WTC11 (cell line): ENCODE measurements around the gene SIRT5. TPM values are rescaled to one million over a fixed set of nuclear protein-coding genes. Genes with fewer than 3 reads are reported as not detected.
A peak's percentile ranks its signal among the peaks of the same experiment; 100 is the strongest.

ENCODE experiments used
- ATAC-seq: fragments of 200-7000 bp; cut with Tn5 transposase; 2 replicates; pipeline ENCODE4 v1.10.0; 2021; ENCODE audit warnings: mild to moderate bottlenecking, moderate library complexity
- CTCF ChIA-PET: fragments of 300-600 bp; sonication (Branson Sonifier 250); formaldehyde crosslinking; loops from one replicate; lab custom pipeline; 2021; ENCODE audit warnings: antibody characterized with exemption; lab: Charles Lee
- POLR2A ChIA-PET: fragments of 350-600 bp; sonication (Branson Sonifier 250); formaldehyde crosslinking; loops from one replicate; lab custom pipeline; 2021; ENCODE audit warnings: antibody characterized with exemption; lab: Charles Lee
- DNase-seq: peaks from one replicate; pipeline ENCODE4 v3.0.0; 2021; ENCODE audit warnings: low spot score
- H3K27ac Mint-ChIP-seq: 2 replicates; pipeline ENCODE4 v1.8.0; 2021; ENCODE audit warnings: mixed read lengths
- H3K27me3 Mint-ChIP-seq: 2 replicates; pipeline ENCODE4 v1.8.0; 2021; ENCODE audit warnings: low read depth, mild to moderate bottlenecking, moderate library complexity, mixed read lengths
- H3K36me3 Mint-ChIP-seq: 2 replicates; pipeline ENCODE4 v1.8.0; 2021; ENCODE audit warnings: mixed read lengths
- H3K4me1 Mint-ChIP-seq: 2 replicates; pipeline ENCODE4 v1.8.0; 2022; ENCODE audit warnings: mixed read lengths
- H3K4me3 Mint-ChIP-seq: 2 replicates; pipeline ENCODE4 v1.8.0; 2021; ENCODE audit warnings: mild to moderate bottlenecking, moderate library complexity, mixed read lengths
- H3K9me3 Mint-ChIP-seq: 2 replicates; pipeline ENCODE4 v1.8.0; 2021; ENCODE audit warnings: mixed read lengths
- CBFB ChIP-seq: sonication (generic); formaldehyde crosslinking; IDR thresholded peaks from 2 replicates; pipeline ENCODE4 v1.8.1; 2022; ENCODE audit warnings: mild to moderate bottlenecking, low read depth, missing genetic modification reagents
- JAZF1 ChIP-seq: fragments of 250-450 bp; sonication (Bioruptor Pico); IDR thresholded peaks from 2 replicates; pipeline ENCODE4 v1.9.0; 2021; ENCODE audit warnings: moderate library complexity, mild to moderate bottlenecking, inconsistent platforms
- KAT7 ChIP-seq: sonication (generic); formaldehyde crosslinking; IDR thresholded peaks from 2 replicates; pipeline ENCODE4 v1.8.1; 2023; ENCODE audit warnings: missing genetic modification reagents, mild to moderate bottlenecking, borderline replicate concordance
- NFYB ChIP-seq: sonication (generic); formaldehyde crosslinking; conservative IDR thresholded peaks from 2 replicates; pipeline ENCODE4 v1.8.0; 2022; ENCODE audit warnings: low read depth, missing genetic modification reagents
- PRRX2 ChIP-seq: fragments of 250-450 bp; sonication (Bioruptor Pico); IDR thresholded peaks from 2 replicates; pipeline ENCODE4 v1.8.0; 2021; ENCODE audit warnings: mild to moderate bottlenecking
- SMAD3 ChIP-seq: sonication (generic); formaldehyde crosslinking; IDR thresholded peaks from 2 replicates; pipeline ENCODE4 v1.8.0; 2022; ENCODE audit warnings: missing genetic modification reagents, mild to moderate bottlenecking, borderline replicate concordance
- SP1 ChIP-seq: sonication (generic); formaldehyde crosslinking; conservative IDR thresholded peaks from 2 replicates; pipeline ENCODE4 v1.8.1; 2022; ENCODE audit warnings: missing genetic modification reagents
- TP53 ChIP-seq: sonication (generic); formaldehyde crosslinking; IDR thresholded peaks from 2 replicates; pipeline ENCODE4 v1.8.1; 2023; ENCODE audit warnings: mild to moderate bottlenecking, missing genetic modification reagents
- total RNA-seq: library from RNA; stranded (reverse); gene quantifications from 3 replicates; pipeline ENCODE4 v1.2.3, GENCODE V29; 2021
- TF ChIP-seq, protein P1 (sequence below): sonication (generic); formaldehyde crosslinking; IDR thresholded peaks from 2 replicates; pipeline ENCODE4 v1.8.1; 2022; ENCODE audit warnings: low read depth, missing genetic modification reagents, borderline replicate concordance
- TF ChIP-seq, protein P2 (sequence below): fragments of 250-450 bp; sonication (Bioruptor Pico); IDR thresholded peaks from 2 replicates; pipeline ENCODE4 v1.8.0; 2021; ENCODE audit warnings: mild to moderate bottlenecking
- TF ChIP-seq, protein P3 (sequence below): fragments of 250-450 bp; sonication (Bioruptor Pico); conservative IDR thresholded peaks from 2 replicates; pipeline ENCODE4 v1.9.0; 2021; ENCODE audit warnings: mild to moderate bottlenecking
- TF ChIP-seq, protein P4 (sequence below): fragments of 250-450 bp; sonication (Bioruptor Pico); IDR thresholded peaks from 2 replicates; pipeline ENCODE4 v2.1.2; 2022; ENCODE audit warnings: mild to moderate bottlenecking, moderate library complexity
- TF ChIP-seq, protein P5 (sequence below): sonication (generic); formaldehyde crosslinking; IDR thresholded peaks from 2 replicates; pipeline ENCODE4 v1.8.1; 2022; ENCODE audit warnings: mild to moderate bottlenecking, missing genetic modification reagents, moderate library complexity, borderline replicate concordance
- TF ChIP-seq, protein P6 (sequence below): sonication (generic); formaldehyde crosslinking; IDR thresholded peaks from 2 replicates; pipeline ENCODE4 v1.8.1; 2023; ENCODE audit warnings: mild to moderate bottlenecking, missing genetic modification reagents, moderate library complexity
- TF ChIP-seq, protein P7 (sequence below): sonication (generic); formaldehyde crosslinking; IDR thresholded peaks from 2 replicates; pipeline ENCODE4 v1.8.1; 2023; ENCODE audit warnings: mild to moderate bottlenecking, moderate library complexity, missing genetic modification reagents

The SIRT5 gene
- total RNA-seq, 1 experiment from 2014 or later, result 11.8 TPM

DNA sequence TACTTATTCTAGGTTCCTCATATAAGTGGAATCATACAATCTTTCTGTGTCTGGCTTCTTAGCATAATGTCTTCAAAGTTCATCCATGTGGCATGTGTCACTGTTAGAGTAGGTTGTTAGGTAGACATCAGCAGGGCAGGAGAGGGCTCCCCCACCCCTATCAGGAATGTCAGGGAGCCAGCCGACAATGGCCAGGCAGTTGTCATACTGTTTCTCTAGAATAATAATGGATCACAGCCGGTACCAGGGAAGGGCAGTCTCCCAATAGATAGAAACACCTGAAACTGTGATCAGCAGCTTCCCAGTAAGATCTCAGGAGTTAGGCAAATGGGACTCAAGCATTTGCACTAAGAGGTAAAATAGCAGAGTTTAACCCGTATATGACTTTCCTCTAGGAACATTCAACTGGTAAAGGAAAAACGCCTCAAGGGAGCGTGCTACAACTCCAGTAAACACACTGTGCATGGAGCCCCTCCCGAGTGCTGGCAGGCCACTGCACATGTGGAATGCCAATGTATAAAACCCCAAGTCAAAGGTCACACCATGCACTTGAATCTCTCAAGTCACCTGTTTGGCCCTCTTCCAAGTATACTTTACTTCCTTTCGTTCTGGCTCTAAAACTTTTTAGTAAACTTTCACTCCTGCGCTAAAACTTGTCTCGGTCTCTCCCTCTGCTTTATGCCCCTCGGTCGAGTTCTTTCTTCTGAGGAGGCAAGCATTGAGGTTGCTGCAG is 29.8 kb upstream of the SIRT5 start:
- Mint-ChIP-seq H3K9me3 (peaks cover 10% of the 10 kb centered on the region), H3K36me3 (no peaks in the 10 kb centered on the region), H3K27ac (peak overlapping the region; percentile 73), H3K4me1 (peaks cover 31% of the 10 kb centered on the region), H3K27me3 (no peaks in the 10 kb centered on the region), H3K4me3 (no peak overlapping the region)
- DNase-seq (no peak), ATAC-seq (peak; percentile 90)
- no peak for TF ChIP-seq TP53
- TF ChIP-seq PRRX2 (CRISPR knock-in tag), result no peak
- TF ChIP-seq, protein P1, sequence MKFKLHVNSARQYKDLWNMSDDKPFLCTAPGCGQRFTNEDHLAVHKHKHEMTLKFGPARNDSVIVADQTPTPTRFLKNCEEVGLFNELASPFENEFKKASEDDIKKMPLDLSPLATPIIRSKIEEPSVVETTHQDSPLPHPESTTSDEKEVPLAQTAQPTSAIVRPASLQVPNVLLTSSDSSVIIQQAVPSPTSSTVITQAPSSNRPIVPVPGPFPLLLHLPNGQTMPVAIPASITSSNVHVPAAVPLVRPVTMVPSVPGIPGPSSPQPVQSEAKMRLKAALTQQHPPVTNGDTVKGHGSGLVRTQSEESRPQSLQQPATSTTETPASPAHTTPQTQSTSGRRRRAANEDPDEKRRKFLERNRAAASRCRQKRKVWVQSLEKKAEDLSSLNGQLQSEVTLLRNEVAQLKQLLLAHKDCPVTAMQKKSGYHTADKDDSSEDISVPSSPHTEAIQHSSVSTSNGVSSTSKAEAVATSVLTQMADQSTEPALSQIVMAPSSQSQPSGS (CRISPR knock-in tag), result no peak
- no peak for TF ChIP-seq SP1 (CRISPR knock-in tag)
- TF ChIP-seq, protein P2, sequence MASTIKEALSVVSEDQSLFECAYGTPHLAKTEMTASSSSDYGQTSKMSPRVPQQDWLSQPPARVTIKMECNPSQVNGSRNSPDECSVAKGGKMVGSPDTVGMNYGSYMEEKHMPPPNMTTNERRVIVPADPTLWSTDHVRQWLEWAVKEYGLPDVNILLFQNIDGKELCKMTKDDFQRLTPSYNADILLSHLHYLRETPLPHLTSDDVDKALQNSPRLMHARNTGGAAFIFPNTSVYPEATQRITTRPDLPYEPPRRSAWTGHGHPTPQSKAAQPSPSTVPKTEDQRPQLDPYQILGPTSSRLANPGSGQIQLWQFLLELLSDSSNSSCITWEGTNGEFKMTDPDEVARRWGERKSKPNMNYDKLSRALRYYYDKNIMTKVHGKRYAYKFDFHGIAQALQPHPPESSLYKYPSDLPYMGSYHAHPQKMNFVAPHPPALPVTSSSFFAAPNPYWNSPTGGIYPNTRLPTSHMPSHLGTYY (CRISPR knock-in tag), result no peak
- CTCF ChIA-PET, result no interaction called here
- POLR2A ChIA-PET, result no interaction called here

DNA sequence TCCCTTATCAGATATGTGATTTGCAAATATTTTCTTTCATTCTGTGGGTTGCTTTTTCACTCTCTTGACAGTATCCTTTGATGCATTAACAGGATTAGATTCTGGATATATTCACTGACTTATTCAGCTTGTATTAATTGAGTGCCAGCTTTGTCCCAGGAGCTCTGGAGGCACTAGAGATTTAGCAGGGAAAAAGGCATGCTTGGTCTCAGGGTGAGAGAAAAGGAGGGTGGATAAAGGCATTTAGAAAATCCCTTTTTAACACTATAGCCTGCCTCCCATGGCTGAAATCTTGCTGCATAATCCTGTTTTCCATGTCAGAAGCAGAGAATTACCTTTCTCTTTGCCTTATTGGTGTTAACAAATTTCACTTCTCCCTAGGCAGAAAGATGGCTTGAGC is 28.5 kb upstream of the SIRT5 start:
- no peaks in the 10 kb centered on the region for H3K27me3 Mint-ChIP-seq
- no peak for TF ChIP-seq NFYB (CRISPR knock-in tag)
- no peak for TF ChIP-seq KAT7 (CRISPR knock-in tag)
- TF ChIP-seq, protein P3, sequence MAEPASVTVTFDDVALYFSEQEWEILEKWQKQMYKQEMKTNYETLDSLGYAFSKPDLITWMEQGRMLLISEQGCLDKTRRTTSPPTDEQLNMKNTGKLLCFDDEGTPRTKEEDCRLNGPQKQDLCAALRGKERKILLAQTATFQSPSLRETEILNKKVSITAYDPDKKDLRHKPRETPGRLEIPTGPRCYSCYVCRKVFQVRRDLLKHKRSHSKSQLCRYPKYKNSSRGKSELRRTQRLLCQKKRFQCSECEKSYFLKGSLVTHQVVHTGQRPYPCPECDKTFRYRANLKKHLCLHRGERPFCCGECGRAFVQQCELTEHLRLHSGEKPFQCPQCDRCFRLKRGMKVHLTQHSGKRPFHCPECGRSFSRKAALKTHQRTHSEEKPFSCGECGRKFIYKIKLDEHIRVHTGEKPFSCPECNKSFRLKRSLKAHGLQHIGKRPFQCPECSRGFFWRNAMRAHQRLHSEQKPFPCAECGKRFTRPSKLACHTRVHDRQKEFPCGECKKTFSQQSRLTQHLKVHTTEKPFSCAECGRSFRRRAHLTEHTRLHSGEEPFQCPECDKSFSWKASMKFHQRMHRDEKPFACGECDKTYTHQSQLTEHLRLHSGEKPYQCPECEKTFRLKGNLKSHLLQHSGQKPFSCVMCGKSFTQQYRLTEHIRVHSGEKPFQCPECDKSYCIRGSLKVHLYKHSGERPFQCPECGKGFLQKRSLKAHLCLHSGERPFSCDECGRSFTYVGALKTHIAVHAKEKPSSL (CRISPR knock-in tag), result no peak
- TF ChIP-seq, protein P4, sequence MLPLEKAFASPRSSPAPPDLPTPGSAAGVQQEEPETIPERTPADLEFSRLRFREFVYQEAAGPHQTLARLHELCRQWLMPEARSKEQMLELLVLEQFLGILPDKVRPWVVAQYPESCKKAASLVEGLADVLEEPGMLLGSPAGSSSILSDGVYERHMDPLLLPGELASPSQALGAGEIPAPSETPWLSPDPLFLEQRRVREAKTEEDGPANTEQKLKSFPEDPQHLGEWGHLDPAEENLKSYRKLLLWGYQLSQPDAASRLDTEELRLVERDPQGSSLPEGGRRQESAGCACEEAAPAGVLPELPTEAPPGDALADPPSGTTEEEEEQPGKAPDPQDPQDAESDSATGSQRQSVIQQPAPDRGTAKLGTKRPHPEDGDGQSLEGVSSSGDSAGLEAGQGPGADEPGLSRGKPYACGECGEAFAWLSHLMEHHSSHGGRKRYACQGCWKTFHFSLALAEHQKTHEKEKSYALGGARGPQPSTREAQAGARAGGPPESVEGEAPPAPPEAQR (CRISPR knock-in tag), result no peak
- no peak for TF ChIP-seq SMAD3 (CRISPR knock-in tag)
- ChIA-PET CTCF (no interaction called here), POLR2A (no interaction called here)
- peaks cover 31% of the 10 kb centered on the region for H3K4me1 Mint-ChIP-seq
- H3K27ac Mint-ChIP-seq, result no peak overlapping the region
- ATAC-seq (no peak), DNase-seq (no peak)
- no peaks in the 10 kb centered on the region for H3K36me3 Mint-ChIP-seq
- peaks cover 10% of the 10 kb centered on the region for H3K9me3 Mint-ChIP-seq
- no peak overlapping the region for H3K4me3 Mint-ChIP-seq

DNA sequence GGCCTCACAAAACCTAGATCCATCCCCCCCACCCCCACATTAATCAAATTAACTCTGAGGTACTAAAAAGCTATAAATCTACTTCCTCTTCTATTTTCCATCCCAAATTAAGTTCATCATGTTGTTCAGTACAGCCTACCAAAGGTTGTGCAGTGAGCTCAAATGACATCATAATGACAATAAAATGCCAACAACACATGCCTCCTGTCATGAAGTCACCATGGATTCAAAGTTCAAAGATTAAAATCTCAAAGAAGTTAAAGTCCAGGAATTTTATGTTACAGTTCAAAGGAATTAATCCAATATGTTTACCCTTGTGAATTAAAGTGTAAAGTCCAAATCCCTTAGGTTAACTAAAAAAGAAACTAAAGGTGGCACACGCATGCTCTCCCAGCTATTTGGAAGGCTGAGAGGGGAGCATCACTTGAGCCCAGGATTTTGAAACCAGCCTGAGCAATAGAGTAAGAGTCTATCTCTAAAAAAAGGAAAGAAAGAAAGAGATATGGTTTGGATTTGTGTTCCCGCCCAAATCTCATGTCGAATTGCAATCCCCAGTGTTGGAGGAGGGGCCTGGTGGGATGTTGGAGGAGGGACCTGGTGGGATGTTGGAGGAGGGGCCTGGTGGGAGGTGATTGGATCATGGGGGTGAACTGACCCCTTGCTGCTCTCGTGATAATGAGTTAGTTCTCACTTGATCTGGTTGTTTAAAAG is 25.7 kb upstream of the SIRT5 start:
- Mint-ChIP-seq H3K36me3 (no peaks in the 10 kb centered on the region), H3K4me1 (peaks cover 29% of the 10 kb centered on the region), H3K27me3 (no peaks in the 10 kb centered on the region), H3K4me3 (no peak overlapping the region), H3K9me3 (peaks cover 10% of the 10 kb centered on the region), H3K27ac (no peak overlapping the region)
- ATAC-seq (peak; percentile 88), DNase-seq (peak; percentile 26)
- CTCF ChIA-PET, result interaction anchor here (0.7 kb wide), 1 partner anchor 17 kb away, joined by 3 read pairs; no protein-coding TSS in a partner anchor
- POLR2A ChIA-PET, result no interaction called here
- TF ChIP-seq, protein P5, sequence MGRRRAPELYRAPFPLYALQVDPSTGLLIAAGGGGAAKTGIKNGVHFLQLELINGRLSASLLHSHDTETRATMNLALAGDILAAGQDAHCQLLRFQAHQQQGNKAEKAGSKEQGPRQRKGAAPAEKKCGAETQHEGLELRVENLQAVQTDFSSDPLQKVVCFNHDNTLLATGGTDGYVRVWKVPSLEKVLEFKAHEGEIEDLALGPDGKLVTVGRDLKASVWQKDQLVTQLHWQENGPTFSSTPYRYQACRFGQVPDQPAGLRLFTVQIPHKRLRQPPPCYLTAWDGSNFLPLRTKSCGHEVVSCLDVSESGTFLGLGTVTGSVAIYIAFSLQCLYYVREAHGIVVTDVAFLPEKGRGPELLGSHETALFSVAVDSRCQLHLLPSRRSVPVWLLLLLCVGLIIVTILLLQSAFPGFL (CRISPR knock-in tag), result no peak
- no peak for TF ChIP-seq JAZF1
- TF ChIP-seq, protein P6, sequence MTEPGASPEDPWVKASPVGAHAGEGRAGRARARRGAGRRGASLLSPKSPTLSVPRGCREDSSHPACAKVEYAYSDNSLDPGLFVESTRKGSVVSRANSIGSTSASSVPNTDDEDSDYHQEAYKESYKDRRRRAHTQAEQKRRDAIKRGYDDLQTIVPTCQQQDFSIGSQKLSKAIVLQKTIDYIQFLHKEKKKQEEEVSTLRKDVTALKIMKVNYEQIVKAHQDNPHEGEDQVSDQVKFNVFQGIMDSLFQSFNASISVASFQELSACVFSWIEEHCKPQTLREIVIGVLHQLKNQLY (CRISPR knock-in tag), result no peak
- TF ChIP-seq, protein P7, sequence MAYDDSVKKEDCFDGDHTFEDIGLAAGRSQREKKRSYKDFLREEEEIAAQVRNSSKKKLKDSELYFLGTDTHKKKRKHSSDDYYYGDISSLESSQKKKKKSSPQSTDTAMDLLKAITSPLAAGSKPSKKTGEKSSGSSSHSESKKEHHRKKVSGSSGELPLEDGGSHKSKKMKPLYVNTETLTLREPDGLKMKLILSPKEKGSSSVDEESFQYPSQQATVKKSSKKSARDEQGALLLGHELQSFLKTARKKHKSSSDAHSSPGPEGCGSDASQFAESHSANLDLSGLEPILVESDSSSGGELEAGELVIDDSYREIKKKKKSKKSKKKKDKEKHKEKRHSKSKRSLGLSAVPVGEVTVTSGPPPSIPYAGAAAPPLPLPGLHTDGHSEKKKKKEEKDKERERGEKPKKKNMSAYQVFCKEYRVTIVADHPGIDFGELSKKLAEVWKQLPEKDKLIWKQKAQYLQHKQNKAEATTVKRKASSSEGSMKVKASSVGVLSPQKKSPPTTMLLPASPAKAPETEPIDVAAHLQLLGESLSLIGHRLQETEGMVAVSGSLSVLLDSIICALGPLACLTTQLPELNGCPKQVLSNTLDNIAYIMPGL (CRISPR knock-in tag), result no peak
- TF ChIP-seq CBFB (CRISPR knock-in tag), result no peak
